CD8-positive, alpha-beta memory T cell (primary cell): ENCODE measurements around the gene GRK3. TPM values are rescaled to one million over a fixed set of nuclear protein-coding genes. Genes with fewer than 3 reads are reported as not detected.
A peak's percentile ranks its signal among the peaks of the same experiment; 100 is the strongest.
"Not testable (repeated sequence)": the region's sequence is repeated elsewhere in the genome, so short reads cannot be mapped to it uniquely, and the experiment has no call there.

ENCODE experiments used
- CTCF ChIA-PET: fragments of 350-600 bp; sonication (Branson Sonifier 250); formaldehyde crosslinking; loops from one replicate; lab custom pipeline; 2021; ENCODE audit warnings: antibody characterized with exemption; lab: Charles Lee
- POLR2A ChIA-PET: fragments of 350-600 bp; sonication (Branson Sonifier 250); formaldehyde crosslinking; loops from one replicate; lab custom pipeline; 2021; ENCODE audit warnings: antibody characterized with exemption; lab: Charles Lee
- DNase-seq, 5 donors: peaks; one replicate each; pipeline versions ENCODE4 v3.0.0 to v3.0.0-alpha.2; 2020 to 2022; ENCODE audit warnings: mixed read lengths in 1 of 5
- H3K27ac ChIP-seq: one replicate; pipeline ENCODE4 v1.7.0; 2013; ENCODE audit warnings: low read depth, mild to moderate bottlenecking, low read length, moderate library complexity
- H3K27me3 ChIP-seq: 2 replicates; pipeline ENCODE4 v1.7.0; 2013; ENCODE audit warnings: low read length, mild to moderate bottlenecking; ENCODE audit not compliant: insufficient read depth, poor library complexity, severe bottlenecking
- H3K36me3 ChIP-seq: 2 replicates; pipeline ENCODE4 v1.7.0; 2013; ENCODE audit warnings: mild to moderate bottlenecking, low read length, moderate library complexity; ENCODE audit not compliant: insufficient read depth
- H3K4me1 ChIP-seq: 2 replicates; pipeline ENCODE4 v1.7.0; 2013; ENCODE audit warnings: mild to moderate bottlenecking, low read length, moderate library complexity; ENCODE audit not compliant: insufficient read depth
- H3K4me3 ChIP-seq: 2 replicates; pipeline ENCODE4 v1.7.0; 2013; ENCODE audit warnings: mild to moderate bottlenecking, low read length
- H3K9me3 ChIP-seq: 2 replicates; pipeline ENCODE4 v1.7.0; 2013; ENCODE audit warnings: mild to moderate bottlenecking, low read length
- H3K27ac Mint-ChIP-seq, 8 donors: one replicate each; pipeline ENCODE4 v1.8.0; 2020 to 2021; ENCODE audit warnings: mixed read lengths in 8 of 8, mild to moderate bottlenecking in 6 of 8, inconsistent platforms in 3 of 8, moderate library complexity in 3 of 8
- H3K27me3 Mint-ChIP-seq, 2 donors: one replicate each; pipeline ENCODE4 v1.8.0; 2020 to 2021; ENCODE audit warnings: mixed read lengths in 2 of 2, mild to moderate bottlenecking in 1 of 2, moderate library complexity in 1 of 2
- H3K36me3 Mint-ChIP-seq, 3 donors: one replicate each; pipeline ENCODE4 v1.8.0; 2020 to 2021; ENCODE audit warnings: mixed read lengths in 3 of 3, inconsistent platforms in 1 of 3, mild to moderate bottlenecking in 1 of 3
- H3K4me1 Mint-ChIP-seq, 3 donors: one replicate each; pipeline ENCODE4 v1.8.0; 2020 to 2021; ENCODE audit warnings: mixed read lengths in 3 of 3, inconsistent platforms in 1 of 3, mild to moderate bottlenecking in 1 of 3
- H3K4me3 Mint-ChIP-seq, 7 donors: one replicate each; pipeline ENCODE4 v1.8.0; 2020 to 2021; ENCODE audit warnings: mixed read lengths in 7 of 7, mild to moderate bottlenecking in 6 of 7, moderate library complexity in 4 of 7, inconsistent platforms in 2 of 7
- H3K9me3 Mint-ChIP-seq, 5 donors: one replicate each; pipeline ENCODE4 v1.8.0; 2020 to 2022; ENCODE audit warnings: mixed read lengths in 5 of 5, mild to moderate bottlenecking in 3 of 5, moderate library complexity in 2 of 5, inconsistent platforms in 1 of 5
- polyA plus RNA-seq: library from polyadenylated mRNA; unstranded; fragments of 300-500 nt; fragmentation: Illumina TruSeq; gene quantifications from one replicate; pipeline ENCODE4 v1.2.3, GENCODE V29; 2021
- total RNA-seq, 2 experiments: library from RNA; stranded (reverse); gene quantifications; one replicate each; pipeline ENCODE4 v1.2.3, GENCODE V29; 2021

The GRK3 gene
- total and polyA plus RNA-seq, 3 experiments from 2014 or later: 0.26 to 9.4 (median 8.3) TPM

- H3K27ac ChIP-seq: no peak overlapping the region
- H3K27me3 Mint-ChIP-seq: no peaks in the 10 kb centered on the region
- H3K36me3 Mint-ChIP-seq: peaks cover 0 to 3% (median 2%) of the 10 kb centered on the region in 3 donors
- no peak overlapping the region for H3K4me3 Mint-ChIP-seq
- H3K9me3 ChIP-seq: no peaks in the 10 kb centered on the region
- no peaks in the 10 kb centered on the region for H3K9me3 Mint-ChIP-seq
- no peaks in the 10 kb centered on the region for H3K4me1 ChIP-seq
- DNase-seq: no peak
- ChIA-PET CTCF (no interaction called here), POLR2A (no interaction called here)
- no peaks in the 10 kb centered on the region for H3K36me3 ChIP-seq
- no peaks in the 10 kb centered on the region for H3K27me3 ChIP-seq
- H3K27ac Mint-ChIP-seq: no peak overlapping the region
- no peak overlapping the region for H3K4me3 ChIP-seq
- H3K4me1 Mint-ChIP-seq: peaks cover 0 to 7% (median 6%) of the 10 kb centered on the region in 3 donors
Observed at GRCh38 chr22:25698978-25699377, 134.5 kb downstream of the GRK3 start.

GRCh38 chr22:25701056-25701780, 136.7 kb downstream of the GRK3 start:
- POLR2A ChIA-PET: no interaction called here
- Mint-ChIP-seq H3K27ac (no peak overlapping the region), H3K9me3 (no peaks in the 10 kb centered on the region), H3K4me3 (no peak overlapping the region), H3K36me3 (peaks cover 0 to 2% (median under 1%) of the 10 kb centered on the region in 3 donors), H3K4me1 (peaks cover 0 to 7% (median 6%) of the 10 kb centered on the region in 3 donors), H3K27me3 (no peaks in the 10 kb centered on the region)
- no peaks in the 10 kb centered on the region for H3K9me3 ChIP-seq
- no peak overlapping the region for H3K27ac ChIP-seq
- CTCF ChIA-PET: interaction anchor here (1.1 kb wide), 1 partner anchor 253 kb away, joined by 4 read pairs; no protein-coding TSS in a partner anchor
- no peak for DNase-seq
- H3K4me1 ChIP-seq: no peaks in the 10 kb centered on the region
- H3K36me3 ChIP-seq: no peaks in the 10 kb centered on the region
- H3K27me3 ChIP-seq: no peaks in the 10 kb centered on the region
- no peak overlapping the region for H3K4me3 ChIP-seq

- Mint-ChIP-seq H3K9me3 (no peaks in the 10 kb centered on the region), H3K27ac (no peak overlapping the region), H3K36me3 (peaks cover 0 to 2% (median 0%) of the 10 kb centered on the region in 3 donors), H3K27me3 (no peaks in the 10 kb centered on the region), H3K4me3 (no peak overlapping the region), H3K4me1 (peaks cover 0 to 7% (median 6%) of the 10 kb centered on the region in 3 donors)
- ChIA-PET POLR2A (no interaction called here), CTCF (interaction anchor here (1.1 kb wide), 1 partner anchor 254 kb away, joined by 4 read pairs; no protein-coding TSS in a partner anchor)
- no peak overlapping the region for H3K27ac ChIP-seq
- H3K4me1 ChIP-seq: no peaks in the 10 kb centered on the region
- no peaks in the 10 kb centered on the region for H3K9me3 ChIP-seq
- no peak overlapping the region for H3K4me3 ChIP-seq
- no peaks in the 10 kb centered on the region for H3K27me3 ChIP-seq
- no peak for DNase-seq
- no peaks in the 10 kb centered on the region for H3K36me3 ChIP-seq
Observed at GRCh38 chr22:25702040-25702439, 137.6 kb downstream of the GRK3 start.

GRCh38 chr22:25702571-25703167, 138.2 kb downstream of the GRK3 start:
- Mint-ChIP-seq H3K4me3 (peak overlapping the region in 1 of 7 donors; percentile 37), H3K36me3 (peaks cover 0 to 4% (median 3%) of the 10 kb centered on the region in 3 donors), H3K27ac (no peak overlapping the region), H3K9me3 (no peaks in the 10 kb centered on the region), H3K4me1 (peaks cover 0 to 7% (median 6%) of the 10 kb centered on the region in 3 donors), H3K27me3 (no peaks in the 10 kb centered on the region)
- DNase-seq: no peak
- Histone ChIP-seq H3K9me3 (no peaks in the 10 kb centered on the region), H3K4me3 (no peak overlapping the region), H3K36me3 (no peaks in the 10 kb centered on the region), H3K27ac (no peak overlapping the region), H3K27me3 (no peaks in the 10 kb centered on the region), H3K4me1 (no peaks in the 10 kb centered on the region)
- ChIA-PET CTCF (interaction anchor here (1.1 kb wide), 1 partner anchor 254 kb away, joined by 4 read pairs; no protein-coding TSS in a partner anchor), POLR2A (no interaction called here)

GRCh38 chr22:25704701-25705100, 140.2 kb downstream of the GRK3 start:
- Mint-ChIP-seq H3K9me3 (no peaks in the 10 kb centered on the region), H3K4me1 (peaks cover 0 to 7% (median 6%) of the 10 kb centered on the region in 3 donors), H3K27ac (no peak overlapping the region), H3K27me3 (no peaks in the 10 kb centered on the region), H3K36me3 (peaks cover 0 to 4% (median 3%) of the 10 kb centered on the region in 3 donors), H3K4me3 (no peak overlapping the region)
- H3K27me3 ChIP-seq: no peaks in the 10 kb centered on the region
- DNase-seq: no peak
- no peaks in the 10 kb centered on the region for H3K9me3 ChIP-seq
- H3K36me3 ChIP-seq: no peaks in the 10 kb centered on the region
- H3K27ac ChIP-seq: no peak overlapping the region
- ChIA-PET POLR2A (no interaction called here), CTCF (no interaction called here)
- no peaks in the 10 kb centered on the region for H3K4me1 ChIP-seq
- no peak overlapping the region for H3K4me3 ChIP-seq

- Histone ChIP-seq H3K9me3 (no peaks in the 10 kb centered on the region), H3K36me3 (no peaks in the 10 kb centered on the region), H3K27ac (no peak overlapping the region), H3K27me3 (no peaks in the 10 kb centered on the region), H3K4me3 (no peak overlapping the region), H3K4me1 (no peaks in the 10 kb centered on the region)
- Mint-ChIP-seq H3K4me3 (no peak overlapping the region), H3K27me3 (no peaks in the 10 kb centered on the region), H3K9me3 (no peaks in the 10 kb centered on the region), H3K36me3 (peaks cover 1 to 3% (median 3%) of the 10 kb centered on the region in 3 donors), H3K4me1 (peaks cover 0 to 7% (median 6%) of the 10 kb centered on the region in 3 donors), H3K27ac (no peak overlapping the region)
- ChIA-PET CTCF (no interaction called here), POLR2A (no interaction called here)
- no peak for DNase-seq
Observed at GRCh38 chr22:25706197-25706596, 141.7 kb downstream of the GRK3 start.

GRCh38 chr22:25708430-25708829, 144.0 kb downstream of the GRK3 start:
- H3K9me3 Mint-ChIP-seq, H3K27ac ChIP-seq, H3K27ac Mint-ChIP-seq, H3K4me1 ChIP-seq, DNase-seq, H3K9me3 ChIP-seq, H3K4me3 ChIP-seq, H3K4me1 Mint-ChIP-seq, H3K4me3 Mint-ChIP-seq, H3K27me3 ChIP-seq, H3K27me3 Mint-ChIP-seq, H3K36me3 Mint-ChIP-seq, H3K36me3 ChIP-seq: not testable (repeated sequence)
- POLR2A ChIA-PET: interaction anchor here (0.6 kb wide), 1 partner anchor 232 kb away, joined by 3 read pairs; no protein-coding TSS in a partner anchor
- CTCF ChIA-PET: interaction anchor here (1.1 kb wide), 1 partner anchor 246 kb away, joined by 3 read pairs; no protein-coding TSS in a partner anchor

GRCh38 chr22:25709758-25710157, 145.3 kb downstream of the GRK3 start:
- H3K36me3 ChIP-seq: no peaks in the 10 kb centered on the region
- ChIA-PET POLR2A (no interaction called here), CTCF (no interaction called here)
- Mint-ChIP-seq H3K4me3 (no peak overlapping the region), H3K4me1 (no peaks in the 10 kb centered on the region), H3K27me3 (no peaks in the 10 kb centered on the region), H3K27ac (no peak overlapping the region), H3K9me3 (no peaks in the 10 kb centered on the region), H3K36me3 (peaks cover 3 to 6% (median 3%) of the 10 kb centered on the region in 3 donors)
- no peaks in the 10 kb centered on the region for H3K9me3 ChIP-seq
- DNase-seq: no peak
- H3K4me1 ChIP-seq: no peaks in the 10 kb centered on the region
- no peak overlapping the region for H3K27ac ChIP-seq
- H3K27me3 ChIP-seq: no peaks in the 10 kb centered on the region
- no peak overlapping the region for H3K4me3 ChIP-seq
